Heart left ventricle (tissue), 16 donors: ENCODE results near the gene CCK. TPM values are rescaled to one million over a fixed set of nuclear protein-coding genes. Genes with fewer than 3 reads are reported as not detected.

ENCODE experiments used
- ATAC-seq, 4 donors: fragments of 200-7000 bp; cut with Tn5 transposase; one replicate each; pipeline ENCODE4 v1.9.1; 2020 to 2022; ENCODE audit warnings: moderate library complexity in 4 of 4, mild to moderate bottlenecking in 3 of 4, moderate number of reproducible peaks in 1 of 4
- DNase-seq, 5 donors: peaks; one replicate each; pipeline ENCODE4 v3.0.0-alpha.2; 2020
- H3K27ac ChIP-seq, 12 donors: fragments of 200-600 bp; sonication (generic) in 4 of 12; one replicate each; pipeline versions ENCODE4 v1.5.0 to v1.8.0; 2016 to 2022; ENCODE audit warnings: mild to moderate bottlenecking in 2 of 12
- H3K27me3 ChIP-seq, 9 donors: fragments of 200-600 bp; sonication (generic) in 2 of 9; one replicate each; pipeline versions ENCODE4 v1.5.1 to v1.8.0; 2016 to 2022; ENCODE audit warnings: mild to moderate bottlenecking in 3 of 9
- H3K36me3 ChIP-seq, 9 donors: fragments of 200-600 bp; sonication (generic) in 2 of 9; one replicate each; pipeline versions ENCODE4 v1.5.0 to v1.8.0; 2018 to 2022; ENCODE audit warnings: mild to moderate bottlenecking in 2 of 9
- H3K4me1 ChIP-seq, 12 donors: fragments of 200-600 bp; sonication (generic) in 4 of 12; one replicate each; pipeline versions ENCODE4 v1.5.0 to v1.8.0; 2016 to 2022; ENCODE audit warnings: mild to moderate bottlenecking in 3 of 12
- H3K4me3 ChIP-seq, 12 donors: fragments of 200-600 bp; sonication (generic) in 4 of 12; one replicate each; pipeline versions ENCODE4 v1.5.0 to v1.8.0; 2017 to 2022; ENCODE audit warnings: mild to moderate bottlenecking in 9 of 12, moderate library complexity in 4 of 12
- H3K9me3 ChIP-seq, 12 donors: fragments of 200-600 bp; sonication (generic) in 4 of 12; one replicate each; pipeline versions ENCODE4 v1.5.0 to v1.8.0; 2016 to 2022; ENCODE audit warnings: mild to moderate bottlenecking in 1 of 12
- POLR2A ChIP-seq, 2 donors: fragments of 450-650 bp; IDR thresholded peaks; one replicate each; pipeline ENCODE4 v1.6.1; 2017; ENCODE audit warnings: antibody characterized with exemption in 2 of 2, mild to moderate bottlenecking in 2 of 2, moderate library complexity in 2 of 2
- WGBS, 4 donors: extraction: QIAGEN DNeasy Blood & Tissue Kit in 2 of 4; methylation state at CpG; one replicate each; pipeline versions ENCODE4 v1.1.5 to v1.1.7; 2013 to 2018; 5-methylcytosine and 5-hydroxymethylcytosine counted together
- intact Hi-C, 10 donors: fragments of 100-400 bp; cut with DNase I; formaldehyde crosslinking; loops; one replicate each; pipeline versions ENCODE4 v1.11.1 to v1.14.2; 2022
- polyA plus RNA-seq, 2 donors: library from polyadenylated mRNA; stranded (reverse); fragments of 200-250 nt; gene quantifications; one replicate each; pipeline ENCODE4 v1.2.3, GENCODE V29; 2013
- total RNA-seq, 9 donors: library from RNA; depleted of rRNA in 2 of 9; stranded (reverse); fragments of >200 nt in 2 of 9; fragmentation: NEBNext Ultra II Directional in 3 of 9; extraction: Animal tissue kit (Norgen Biotek cat#: 25700) in 3 of 9; gene quantifications; one replicate each; pipeline versions ENCODE4 v1.1.0 to v1.2.4, GENCODE V29; 2016 to 2023
- TF ChIP-seq, protein P1 (sequence below), 12 donors: fragments of 200-600 bp; sonication (generic) in 4 of 12; IDR thresholded peaks; one replicate each; pipeline versions ENCODE4 v1.5.0 to v1.8.0; 2018 to 2022; ENCODE audit warnings: antibody characterized with exemption in 12 of 12, mild to moderate bottlenecking in 5 of 12
- donor health status: ischemic (EF 13 %, LVEDD 7.1; RV severe dilation, severe dysfunction).
- donor health status: healthy with polysubstance abuse.
- donor health status: DM: no; HTN: yes; CAD: no.
- donor health status: DM: no; HTN: no; CAD: no.
- donor health status: ischemic (EF 25% LVEDD 6.9; RV normal size, moderate dysfunction).
- donor health status: ischemic (EF 25% LVEDD 5.7; RV mildly dilated, moderate dysfunction).
- donor health status: healthy.
- donor health status: DM: yes; HTN: yes; CAD: no.
- donor health status: ischemic (EF 35%, LVEDD 5.7; RV mildly dilated, moderate dysfunction).
- donor health status: nonischemic (EF 11% LVEDD 7.7; RV severe dilation, severe dysfunction).
- donor health status: DM: yes; HTN: yes; CAD: no.
- donor health status: PGD.
- donor health status: ischemic (EF 29% LVEDD 5.4; RV normal size, mild dysfunction).
- donor health status: nonischemic (EF 23%, LVEDD 6.1; RV moderate dilation, normal function).

CCK gene
- total and polyA plus RNA-seq, 11 donors, result not detected

DNA sequence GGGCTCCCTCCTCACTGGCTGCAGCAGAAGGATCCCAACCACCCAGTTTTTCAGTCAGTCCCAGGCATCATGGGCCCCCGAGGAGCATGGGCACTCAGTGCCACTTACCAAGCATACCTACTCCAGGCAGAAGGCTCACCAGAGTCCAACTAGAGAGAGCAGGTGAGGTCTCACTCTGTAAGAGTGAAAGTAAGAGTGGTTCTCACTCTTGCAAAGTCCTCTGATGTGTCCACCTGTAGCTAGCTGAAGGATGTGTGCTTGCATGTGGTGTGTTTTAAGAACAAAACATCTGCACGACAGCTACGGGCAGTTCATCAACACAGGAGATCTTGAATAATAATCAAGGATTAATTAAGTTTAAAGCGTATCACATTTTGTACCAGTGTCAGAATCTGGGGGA is 49.7 kb downstream of the CCK start:
- Histone ChIP-seq H3K4me1 (peaks cover 0 to 10% (median 0%) of the 10 kb centered on the region in 12 donors), H3K27me3 (no peaks in the 10 kb centered on the region), H3K36me3 (peaks cover 0 to 95% (median 57%) of the 10 kb centered on the region in 9 donors), H3K4me3 (no peak overlapping the region), H3K27ac (no peak overlapping the region), H3K9me3 (no peaks in the 10 kb centered on the region)
- DNase-seq, result no peak
- no peak for ATAC-seq
- no peak for TF ChIP-seq POLR2A (IDR thresholded peaks at IDR 0.05)
- TF ChIP-seq, protein P1, sequence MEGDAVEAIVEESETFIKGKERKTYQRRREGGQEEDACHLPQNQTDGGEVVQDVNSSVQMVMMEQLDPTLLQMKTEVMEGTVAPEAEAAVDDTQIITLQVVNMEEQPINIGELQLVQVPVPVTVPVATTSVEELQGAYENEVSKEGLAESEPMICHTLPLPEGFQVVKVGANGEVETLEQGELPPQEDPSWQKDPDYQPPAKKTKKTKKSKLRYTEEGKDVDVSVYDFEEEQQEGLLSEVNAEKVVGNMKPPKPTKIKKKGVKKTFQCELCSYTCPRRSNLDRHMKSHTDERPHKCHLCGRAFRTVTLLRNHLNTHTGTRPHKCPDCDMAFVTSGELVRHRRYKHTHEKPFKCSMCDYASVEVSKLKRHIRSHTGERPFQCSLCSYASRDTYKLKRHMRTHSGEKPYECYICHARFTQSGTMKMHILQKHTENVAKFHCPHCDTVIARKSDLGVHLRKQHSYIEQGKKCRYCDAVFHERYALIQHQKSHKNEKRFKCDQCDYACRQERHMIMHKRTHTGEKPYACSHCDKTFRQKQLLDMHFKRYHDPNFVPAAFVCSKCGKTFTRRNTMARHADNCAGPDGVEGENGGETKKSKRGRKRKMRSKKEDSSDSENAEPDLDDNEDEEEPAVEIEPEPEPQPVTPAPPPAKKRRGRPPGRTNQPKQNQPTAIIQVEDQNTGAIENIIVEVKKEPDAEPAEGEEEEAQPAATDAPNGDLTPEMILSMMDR (IDR thresholded peaks at IDR 0.05), result no peak
- 72 to 78% (median 77%) methylated on average over 3 to 4 of the region's 4 CpGs for WGBS, 4 donors
- intact Hi-C loops, result no loop called here

DNA sequence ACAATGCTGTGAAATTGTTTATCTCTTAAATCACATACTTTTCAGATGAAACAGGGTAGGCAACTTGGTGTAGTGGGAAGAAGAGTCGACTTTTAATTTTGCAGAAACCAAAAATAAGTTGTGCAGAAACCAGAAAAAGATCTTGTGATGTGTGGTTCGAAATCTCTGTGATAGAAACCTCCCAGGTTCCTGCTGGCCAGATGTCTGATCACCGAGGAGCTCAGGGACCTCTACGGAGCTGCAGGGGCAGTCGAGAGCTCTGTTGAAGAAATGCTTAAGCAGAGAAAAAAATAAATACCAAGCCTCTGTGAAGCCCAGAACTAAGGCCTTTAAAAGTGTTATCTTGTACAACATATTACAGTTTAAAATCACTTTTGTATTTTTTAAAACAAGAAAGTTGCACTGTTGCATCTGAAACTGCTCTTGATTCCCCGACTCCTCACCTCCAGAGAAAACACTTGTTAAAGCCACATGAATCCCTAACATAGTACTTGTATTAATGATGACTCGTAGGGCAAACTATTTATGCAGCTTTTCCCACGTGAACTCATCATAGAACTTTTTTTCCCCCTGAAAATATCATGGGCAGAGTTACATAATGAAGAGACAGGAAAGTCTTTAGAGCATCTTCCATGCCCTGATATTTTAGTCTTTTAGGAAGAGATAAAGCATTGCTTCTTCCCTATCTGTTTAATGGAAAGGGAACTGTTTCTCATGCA is 51.3 kb downstream of the CCK start:
- DNase-seq, result no peak
- Histone ChIP-seq H3K27ac (no peak overlapping the region), H3K4me1 (peaks cover 0 to 11% (median 0%) of the 10 kb centered on the region in 12 donors), H3K4me3 (no peak overlapping the region), H3K36me3 (peaks cover 0 to 95% (median 60%) of the 10 kb centered on the region in 9 donors), H3K9me3 (no peaks in the 10 kb centered on the region), H3K27me3 (no peaks in the 10 kb centered on the region)
- intact Hi-C loops, result no loop called here
- ATAC-seq, result no peak
- 72 to 77% (median 74%) methylated on average over 8 of the region's 8 CpGs for WGBS, 4 donors
- TF ChIP-seq, protein P1 (IDR thresholded peaks at IDR 0.05), result no peak
- no peak for TF ChIP-seq POLR2A (IDR thresholded peaks at IDR 0.05)

DNA sequence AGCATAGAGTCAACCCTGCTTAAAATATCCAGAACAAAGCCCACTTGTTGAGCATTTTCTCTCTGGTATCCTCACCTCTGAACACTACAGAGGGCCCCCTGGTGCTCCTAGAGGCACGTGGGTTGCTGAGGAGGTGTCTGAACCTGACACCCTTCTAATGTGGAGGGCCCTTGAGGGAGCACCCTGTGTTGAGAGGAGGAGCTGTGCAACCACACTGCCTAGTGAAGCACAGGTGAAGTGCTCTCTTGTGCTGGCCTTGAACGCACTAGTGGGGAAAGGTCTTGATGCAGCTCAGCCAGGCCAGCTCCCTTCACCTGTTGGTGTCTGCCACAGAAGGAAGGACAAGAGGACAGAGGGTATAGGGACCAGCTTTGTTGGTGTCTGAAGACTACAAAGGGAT is 51.9 kb downstream of the CCK start:
- no peak for TF ChIP-seq POLR2A (IDR thresholded peaks at IDR 0.05)
- TF ChIP-seq, protein P1 (IDR thresholded peaks at IDR 0.05), result no peak
- H3K9me3 ChIP-seq, result no peaks in the 10 kb centered on the region
- H3K4me1 ChIP-seq, result peaks cover 0 to 11% (median 0%) of the 10 kb centered on the region in 12 donors
- peaks cover 0 to 95% (median 60%) of the 10 kb centered on the region in 9 donors for H3K36me3 ChIP-seq
- H3K4me3 ChIP-seq, result no peak overlapping the region
- WGBS, 4 donors, result 64 to 87% (median 80%) methylated on average over 2 of the region's 2 CpGs
- ATAC-seq, result no peak
- intact Hi-C loops, result no loop called here
- no peak overlapping the region for H3K27ac ChIP-seq
- H3K27me3 ChIP-seq, result no peaks in the 10 kb centered on the region
- DNase-seq, result no peak

DNA sequence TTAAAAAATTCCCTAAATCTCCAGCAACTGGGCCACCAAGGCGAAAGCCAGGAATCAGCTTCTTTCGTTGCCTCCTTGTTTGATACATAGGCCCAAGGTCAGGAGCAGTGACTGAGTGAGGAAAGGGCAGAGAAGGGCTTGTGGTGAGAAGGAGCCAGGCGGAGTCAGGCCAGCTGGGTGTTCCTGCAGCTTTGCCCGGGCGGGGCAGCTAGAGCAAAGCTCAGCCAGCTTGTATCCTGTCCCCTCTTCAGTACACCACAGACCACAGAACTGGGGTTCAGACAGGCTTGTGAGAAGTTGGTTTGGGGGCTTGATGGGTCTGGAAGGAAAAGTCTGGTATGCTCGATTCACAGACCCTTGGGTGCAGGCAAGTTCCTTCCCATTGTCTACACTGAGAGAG is 52.6 kb downstream of the CCK start:
- peaks cover 0 to 94% (median 60%) of the 10 kb centered on the region in 9 donors for H3K36me3 ChIP-seq
- H3K4me1 ChIP-seq, result peaks cover 0 to 11% (median 0%) of the 10 kb centered on the region in 12 donors
- H3K4me3 ChIP-seq, result no peak overlapping the region
- no peaks in the 10 kb centered on the region for H3K9me3 ChIP-seq
- ATAC-seq (peak in 1 of 4 donors; percentile 18), DNase-seq (no peak)
- TF ChIP-seq POLR2A (IDR thresholded peaks at IDR 0.05), result no peak
- TF ChIP-seq, protein P1 (IDR thresholded peaks at IDR 0.05), result no peak
- WGBS, 4 donors, result 89 to 97% (median 94%) methylated on average over 6 of the region's 6 CpGs
- no peak overlapping the region for H3K27ac ChIP-seq
- no peaks in the 10 kb centered on the region for H3K27me3 ChIP-seq
- intact Hi-C loops, result no loop called here
